ENCODE data around the gene CHST12.
"Not testable (repeated sequence)": the region's sequence is repeated elsewhere in the genome, so short reads cannot be mapped to it uniquely, and the experiment has no call there.

CHST12 gene

GRCh38 chr7:2403014-2403717, at the start of gene CHST12:
Gene CHST12, plus strand, starts transcription at chr7:2403611. Its CDS starts 29,029 bp downstream, at chr7:2432640.
- DNase-seq: peak; percentile 97

DNA sequence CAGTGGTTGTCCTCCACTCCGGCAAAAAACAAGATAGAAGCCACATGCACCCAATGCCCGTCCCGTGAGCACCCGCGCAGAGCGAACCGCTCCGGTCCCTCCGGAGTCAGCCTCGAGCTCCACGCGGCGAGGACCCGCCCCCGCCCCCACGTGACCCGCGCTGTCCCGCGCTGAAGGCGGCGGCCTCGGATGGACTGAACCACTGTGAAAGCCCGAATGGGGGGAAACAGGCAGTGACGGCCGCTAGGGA, 49.5 kb upstream of the CHST12 start:
- DNase-seq: peak; percentile 94

DNA sequence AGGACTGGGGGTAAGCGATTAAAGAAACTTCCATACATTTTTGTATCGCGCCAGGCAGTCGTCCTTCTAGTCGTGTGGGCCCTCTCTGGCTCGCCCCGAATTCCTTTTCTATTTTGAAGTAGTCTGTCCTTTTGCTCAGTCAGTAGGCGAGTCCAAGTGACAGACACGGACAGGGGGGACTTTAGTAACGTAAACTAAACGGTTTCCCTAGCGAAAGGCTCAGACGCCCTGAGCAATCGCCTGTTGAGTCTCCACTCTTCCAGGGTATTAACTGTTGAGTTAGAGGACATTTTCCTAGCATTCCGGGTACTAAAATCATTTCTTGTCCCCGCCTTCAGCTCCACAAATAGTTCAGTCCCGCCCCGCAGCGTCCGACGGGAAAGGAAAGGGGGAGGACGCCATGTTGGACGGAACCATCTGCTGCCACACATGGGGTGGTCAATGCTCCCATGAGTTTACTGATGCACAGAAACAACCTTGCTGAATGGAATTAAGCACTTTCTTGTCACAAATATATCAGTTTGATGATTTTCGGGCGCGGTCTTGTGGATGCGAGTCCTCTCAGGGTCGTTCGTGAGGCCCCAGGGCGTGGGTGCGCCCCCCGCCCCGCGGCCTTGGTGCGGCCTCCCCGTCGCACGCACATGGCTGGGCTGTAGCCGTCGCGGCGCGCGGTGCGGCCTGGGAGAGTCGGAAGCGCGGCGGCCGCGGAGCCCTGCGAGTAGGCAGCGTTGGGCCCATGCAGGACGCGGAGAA, 49.0 kb upstream of the CHST12 start, which contains the start of gene EIF3B:
Gene EIF3B (plus strand): TSS at position 642 of the 753 bp plus-strand sequence. CDS start 95 bp downstream, at position 737.
- peak; percentile 94 for DNase-seq

DNA sequence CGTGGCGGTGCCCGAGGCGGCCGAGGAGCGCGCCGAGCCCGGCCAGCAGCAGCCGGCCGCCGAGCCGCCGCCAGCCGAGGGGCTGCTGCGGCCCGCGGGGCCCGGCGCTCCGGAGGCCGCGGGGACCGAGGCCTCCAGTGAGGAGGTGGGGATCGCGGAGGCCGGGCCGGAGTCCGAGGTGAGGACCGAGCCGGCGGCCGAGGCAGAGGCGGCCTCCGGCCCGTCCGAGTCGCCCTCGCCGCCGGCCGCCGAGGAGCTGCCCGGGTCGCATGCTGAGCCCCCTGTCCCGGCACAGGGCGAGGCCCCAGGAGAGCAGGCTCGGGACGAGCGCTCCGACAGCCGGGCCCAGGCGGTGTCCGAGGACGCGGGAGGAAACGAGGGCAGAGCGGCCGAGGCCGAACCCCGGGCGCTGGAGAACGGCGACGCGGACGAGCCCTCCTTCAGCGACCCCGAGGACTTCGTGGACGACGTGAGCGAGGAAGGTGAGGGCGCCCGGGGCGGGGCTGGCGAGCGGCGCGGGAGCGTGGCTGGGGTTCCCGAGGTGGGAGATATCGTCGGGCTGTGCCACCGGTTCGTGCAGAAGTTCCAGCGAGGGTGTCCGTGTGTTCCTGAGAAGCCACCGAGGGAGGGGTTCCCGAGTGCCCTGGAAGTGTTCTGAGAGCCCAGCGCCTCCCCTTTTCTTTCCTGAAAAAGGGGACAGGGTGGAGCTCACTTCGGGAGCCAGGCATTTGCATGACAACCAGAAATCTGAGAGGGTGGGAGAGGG, 48.3 kb upstream of the CHST12 start:
- DNase-seq: no peak

GRCh38 chr7:2355705-2356008, 47.8 kb upstream of the CHST12 start:
- no peak for DNase-seq

DNA sequence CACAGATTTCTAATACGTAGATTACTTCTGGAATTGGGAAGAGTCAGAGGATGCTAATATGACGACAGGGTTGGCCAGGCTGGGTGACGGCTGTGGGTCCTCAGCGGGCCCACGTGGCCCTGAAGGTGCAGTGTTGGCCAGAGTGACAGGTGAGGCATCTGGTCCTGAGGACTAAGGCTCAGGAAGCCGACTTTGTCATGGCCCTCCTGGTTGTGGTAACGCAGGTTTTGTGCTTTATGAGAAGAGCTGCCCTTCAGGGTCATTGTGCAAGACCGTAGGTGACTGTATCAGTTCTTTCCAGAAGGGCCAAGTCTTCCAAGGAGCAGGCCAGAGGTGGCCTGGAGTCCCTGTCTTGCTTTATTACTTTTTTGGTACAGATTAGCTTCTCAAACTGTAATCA, 46.2 kb upstream of the CHST12 start:
- no peak for DNase-seq

DNA sequence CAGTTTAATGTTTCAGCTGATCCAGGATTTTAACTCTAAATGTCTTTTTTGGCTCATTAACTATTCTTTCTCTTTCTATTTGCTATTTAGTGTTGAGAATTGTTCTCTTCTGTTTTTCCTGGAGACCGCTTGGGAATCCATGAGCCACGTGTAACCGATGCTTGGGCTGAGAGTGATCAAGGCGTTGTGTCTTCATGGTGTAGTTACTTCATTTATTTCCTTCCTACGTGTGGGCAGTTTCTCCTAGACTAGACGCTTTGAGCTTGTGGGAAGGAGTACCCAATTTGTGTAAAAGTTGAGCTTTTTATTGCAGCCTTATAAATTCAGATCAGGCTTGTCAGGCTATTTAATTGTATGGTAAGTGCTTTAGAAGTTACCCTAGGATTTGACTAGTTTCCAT, 45.8 kb upstream of the CHST12 start:
- no peak for DNase-seq

DNA sequence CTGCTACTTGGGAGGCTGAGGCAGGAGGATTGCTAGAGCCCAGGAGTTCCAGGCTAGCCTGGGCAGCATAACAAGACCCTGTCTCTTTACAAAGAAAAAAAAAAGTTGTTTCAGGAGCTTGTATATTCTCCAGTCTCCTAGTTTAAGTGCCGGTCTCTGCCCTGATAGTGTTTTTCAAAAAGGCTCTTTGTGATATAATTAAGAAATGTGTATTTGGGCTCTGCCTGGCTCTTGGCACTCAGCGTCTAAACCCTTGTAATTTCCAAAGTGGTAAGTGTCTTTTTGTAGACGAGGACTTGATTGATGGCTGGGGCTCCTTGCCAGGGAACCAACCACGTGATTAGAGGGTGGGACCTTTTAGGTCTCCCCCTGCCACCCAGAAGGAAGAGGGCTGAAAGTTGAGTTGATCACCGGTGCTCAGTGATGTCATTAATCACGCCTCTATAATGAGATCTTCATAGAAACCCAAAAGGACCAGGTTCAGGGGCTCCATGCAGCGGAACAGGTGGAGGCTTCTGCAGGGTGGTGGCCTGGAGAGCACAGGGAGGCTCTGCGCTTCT, 44.4 kb upstream of the CHST12 start:
- DNase-seq: no peak

- DNase-seq: no peak
These were observed 43.8 kb upstream of the CHST12 start for GRCh38 chr7:2359610-2360009.

DNA sequence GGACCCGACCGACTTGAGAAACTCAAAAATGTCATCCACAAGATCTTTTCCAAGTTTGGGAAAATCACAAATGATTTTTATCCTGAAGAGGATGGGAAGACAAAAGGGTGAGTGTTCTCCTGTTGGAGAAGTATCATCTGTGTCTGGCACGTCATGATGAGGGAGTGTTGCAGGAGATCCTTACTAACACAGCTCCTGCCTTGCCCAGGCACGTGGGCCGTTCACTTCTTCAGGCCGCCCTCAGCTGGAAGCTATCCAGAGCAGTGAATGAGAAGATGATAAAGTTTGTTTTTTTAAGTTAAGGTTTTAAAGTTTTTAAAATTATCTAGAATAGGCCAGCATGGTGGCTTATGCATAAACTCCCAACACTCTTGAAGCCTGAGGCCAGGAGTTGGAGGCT, 42.6 kb upstream of the CHST12 start:
- no peak for DNase-seq

GRCh38 chr7:2362385-2363088, 40.9 kb upstream of the CHST12 start:
- DNase-seq: no peak

DNA sequence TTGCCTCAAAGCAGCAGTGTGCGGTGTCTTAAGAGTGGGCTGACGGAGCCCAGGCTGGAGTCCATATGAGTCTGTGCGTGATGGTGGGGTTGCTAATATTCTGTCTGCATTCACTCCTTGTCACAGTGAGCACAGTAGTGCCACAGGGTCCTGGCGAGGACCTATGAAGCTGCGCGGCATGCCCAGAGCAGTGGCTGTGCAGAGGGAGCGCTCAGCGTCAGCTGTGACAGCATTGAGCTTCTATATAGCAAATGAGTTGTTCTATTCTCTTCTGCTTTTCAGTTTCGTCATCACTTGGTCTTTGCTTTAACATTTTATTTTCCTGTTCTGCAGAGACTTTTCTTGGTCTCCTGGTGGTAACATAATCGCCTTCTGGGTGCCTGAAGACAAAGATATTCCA, 34.3 kb upstream of the CHST12 start:
- DNase-seq: no peak

DNA sequence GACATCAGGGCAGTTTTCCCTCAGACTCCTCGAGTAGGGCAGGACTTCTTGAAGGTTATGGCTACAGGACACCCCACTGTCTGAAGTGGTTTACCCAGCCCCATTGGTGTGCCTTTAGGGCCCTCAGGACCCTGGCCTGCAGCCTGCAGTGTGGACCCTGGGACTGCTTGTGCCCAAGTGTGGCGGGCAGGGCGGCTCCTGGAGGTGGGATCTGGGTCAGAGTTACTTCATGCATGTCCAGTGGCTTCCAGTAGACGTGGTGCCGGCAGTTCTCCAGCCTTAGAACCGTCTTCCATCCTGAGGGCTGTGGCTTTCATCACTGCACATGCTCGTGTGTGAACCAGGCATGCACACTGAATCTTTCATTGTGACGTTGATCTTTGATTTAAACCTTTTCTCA, 32.1 kb upstream of the CHST12 start:
- no peak for DNase-seq

- DNase-seq: no peak
These were observed 30.7 kb upstream of the CHST12 start for GRCh38 chr7:2372724-2373123.

GRCh38 chr7:2373124-2373556, 30.3 kb upstream of the CHST12 start:
- DNase-seq: no peak

- DNase-seq: no peak
These were observed 29.8 kb upstream of the CHST12 start for GRCh38 chr7:2373646-2374045.

GRCh38 chr7:2374401-2374800, 29.0 kb upstream of the CHST12 start:
- no peak for DNase-seq

GRCh38 chr7:2374830-2375728, 28.3 kb upstream of the CHST12 start:
- no peak for DNase-seq

DNA sequence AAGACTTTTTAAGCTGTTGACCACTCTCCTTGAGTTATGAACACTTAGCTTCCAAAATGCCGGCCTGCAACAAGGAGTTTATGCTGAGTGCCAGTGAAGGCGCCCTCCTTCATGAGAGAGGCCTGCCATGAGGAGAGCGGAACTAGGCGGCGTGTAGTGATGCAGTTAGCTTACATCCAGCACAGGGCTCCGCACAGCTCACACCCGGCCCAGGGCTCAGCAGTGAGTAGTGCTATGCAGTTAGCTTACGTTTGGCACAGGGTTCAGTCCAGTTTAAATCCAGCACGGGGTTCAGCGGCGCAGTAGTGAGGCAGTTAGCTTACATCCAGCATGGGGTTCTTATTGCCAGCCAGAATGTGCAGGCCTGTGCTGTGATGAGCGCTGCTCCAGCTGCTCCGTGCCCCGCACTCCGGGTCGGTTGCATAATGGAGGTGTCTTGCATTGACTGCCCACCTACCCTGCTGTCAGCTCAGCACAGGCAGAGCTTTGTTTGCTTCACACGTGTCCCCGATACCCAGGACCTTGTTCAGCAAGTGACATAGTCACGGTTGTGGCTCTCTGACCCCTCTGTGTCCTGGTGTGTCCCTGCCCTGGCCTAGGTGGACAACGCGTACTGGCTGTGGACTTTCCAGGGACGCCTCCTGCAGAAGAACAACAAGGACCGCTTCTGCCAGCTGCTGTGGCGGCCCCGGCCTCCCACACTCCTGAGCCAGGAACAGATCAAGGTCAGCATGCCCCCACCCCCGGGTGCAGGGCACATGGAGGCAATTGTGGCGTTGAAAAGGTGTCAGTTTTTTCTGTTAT, 26.9 kb upstream of the CHST12 start:
- DNase-seq: no peak

DNA sequence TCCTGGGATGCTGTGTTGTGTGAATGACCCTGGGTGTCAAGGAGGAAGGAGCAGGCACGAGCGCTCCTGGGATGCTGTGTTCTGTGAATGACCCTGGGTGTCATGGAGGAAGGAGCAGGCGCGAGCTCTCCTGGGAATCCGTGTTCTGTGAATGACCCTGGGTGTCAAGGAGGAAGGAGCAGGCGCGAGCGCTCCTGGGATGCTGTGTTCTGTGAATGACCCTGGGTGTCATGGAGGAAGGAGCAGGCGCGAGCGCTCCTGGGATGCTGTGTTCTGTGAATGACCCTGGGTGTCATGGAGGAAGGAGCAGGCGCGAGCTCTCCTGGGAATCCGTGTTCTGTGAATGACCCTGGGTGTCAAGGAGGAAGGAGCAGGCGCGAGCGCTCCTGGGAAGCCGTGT, 25.9 kb upstream of the CHST12 start:
- not testable (repeated sequence) for DNase-seq

- not testable (repeated sequence) for DNase-seq
These were observed 25.3 kb upstream of the CHST12 start for GRCh38 chr7:2378125-2378524.

Data from femur (tissue), 1 donor.